DOHH2 (cell line): Measurements from ENCODE around the gene HINFP.

Experiments used
- H3F3A ChIP-seq: fragments of 200-600 bp; sonication (generic), shearing (Covaris generic); 2 replicates; pipeline ENCODE4 v1.6.0; 2016; ENCODE audit warnings: antibody characterized with exemption, mild to moderate bottlenecking; ENCODE audit not compliant: control insufficient read depth, insufficient read depth
- H3K27ac ChIP-seq: fragments of 200-600 bp; sonication (generic); 2 replicates; pipeline ENCODE4 v1.5.1; 2014; ENCODE audit warnings: low read depth, mild to moderate bottlenecking, low read length, moderate library complexity
- H3K27me3 ChIP-seq: fragments of 200-600 bp; sonication (generic); 2 replicates; pipeline ENCODE4 v1.6.1; 2014; ENCODE audit warnings: mild to moderate bottlenecking, low read length, mixed read lengths; ENCODE audit not compliant: control insufficient read depth
- H3K36me3 ChIP-seq: fragments of 200-600 bp; sonication (generic); 2 replicates; pipeline ENCODE4 v1.6.1; 2014; ENCODE audit warnings: mild to moderate bottlenecking, low read length, moderate library complexity, mixed read lengths; ENCODE audit not compliant: control insufficient read depth
- H3K4me1 ChIP-seq: fragments of 200-600 bp; sonication (generic); 2 replicates; pipeline ENCODE4 v1.6.1; 2014; ENCODE audit warnings: mild to moderate bottlenecking, low read length, mixed read lengths; ENCODE audit not compliant: control insufficient read depth
- H3K4me2 ChIP-seq: fragments of 200-600 bp; sonication (generic); 2 replicates; pipeline ENCODE4 v1.6.0; 2014; ENCODE audit warnings: mild to moderate bottlenecking, low read length, moderate library complexity
- H3K4me3 ChIP-seq: fragments of 200-600 bp; sonication (generic); 2 replicates; pipeline ENCODE4 v1.5.1; 2014; ENCODE audit warnings: mild to moderate bottlenecking, low read length, mixed read lengths
- H3K79me2 ChIP-seq: fragments of 200-600 bp; sonication (generic); 2 replicates; pipeline ENCODE4 v1.6.1; 2014; ENCODE audit warnings: mild to moderate bottlenecking, low read length, mixed read lengths; ENCODE audit not compliant: control insufficient read depth
- H3K9me2 ChIP-seq: fragments of 200-600 bp; sonication (generic); replicated peaks from 2 replicates; pipeline ENCODE4 v1.6.1; 2014; ENCODE audit warnings: mild to moderate bottlenecking, low read length, mixed read lengths; ENCODE audit not compliant: control insufficient read depth
- H3K9me3 ChIP-seq: fragments of 200-600 bp; sonication (generic); 2 replicates; pipeline ENCODE4 v1.6.1; 2014; ENCODE audit warnings: antibody characterized with exemption, low read length, mixed read lengths; ENCODE audit not compliant: control insufficient read depth, insufficient read depth
- H4K20me1 ChIP-seq: fragments of 200-600 bp; sonication (generic); 2 replicates; pipeline ENCODE4 v1.6.0; 2014; ENCODE audit warnings: low read depth, mild to moderate bottlenecking, antibody characterized with exemption, low read length, moderate library complexity; ENCODE audit not compliant: control insufficient read depth, insufficient read depth
- EZH2phosphoT487 ChIP-seq: fragments of 200-600 bp; sonication (generic); IDR thresholded peaks from 2 replicates; pipeline ENCODE4 v1.6.1; 2017; ENCODE audit warnings: borderline replicate concordance, mild to moderate bottlenecking, antibody characterized with exemption, low read length, moderate library complexity, mixed read lengths
- TF ChIP-seq, protein P1 (sequence below): fragments of 200-600 bp; sonication (generic); IDR thresholded peaks from one replicate; pipeline ENCODE4 v1.5.1; 2014; ENCODE audit warnings: antibody characterized with exemption, mild to moderate bottlenecking, low read depth, low read length; ENCODE audit not compliant: poor library complexity, severe bottlenecking

The HINFP gene

DNA sequence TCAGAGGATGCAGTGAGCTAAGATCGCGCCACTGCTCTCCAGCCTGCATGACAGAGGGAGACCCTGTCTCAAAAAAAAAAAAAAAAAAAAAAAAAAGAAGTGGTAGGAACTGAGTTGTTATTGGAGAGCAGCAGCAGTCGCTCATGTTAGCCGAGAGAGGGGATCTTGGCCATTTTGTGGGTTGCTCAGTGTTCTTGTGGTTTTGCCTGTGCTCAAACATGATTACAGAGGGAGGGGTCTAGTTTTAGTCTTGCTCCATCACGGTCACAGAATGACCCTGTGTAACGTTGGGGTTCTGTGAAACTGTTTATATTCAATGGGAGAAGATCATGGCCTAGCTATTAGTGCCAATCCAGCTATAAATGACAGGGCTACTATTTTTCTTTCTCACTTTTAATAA lies 21.7 kb upstream of the HINFP start:
- Histone ChIP-seq H3K9me3 (no peaks in the 10 kb centered on the region), H3K4me2 (peak overlapping the region; percentile 94), H3K4me1 (peaks cover 69% of the 10 kb centered on the region), H3K79me2 (peaks cover 68% of the 10 kb centered on the region), H3K36me3 (peaks cover 42% of the 10 kb centered on the region), H3K9me2 (no peaks in the 10 kb centered on the region), H3K27ac (no peak overlapping the region; the same call in 1 of the 2 replicates), H3K4me3 (peak overlapping the region; percentile 83), H3F3A (peaks cover 18% of the 10 kb centered on the region), H4K20me1 (no peaks in the 10 kb centered on the region), H3K27me3 (no peaks in the 10 kb centered on the region)
- TF ChIP-seq, protein P1, sequence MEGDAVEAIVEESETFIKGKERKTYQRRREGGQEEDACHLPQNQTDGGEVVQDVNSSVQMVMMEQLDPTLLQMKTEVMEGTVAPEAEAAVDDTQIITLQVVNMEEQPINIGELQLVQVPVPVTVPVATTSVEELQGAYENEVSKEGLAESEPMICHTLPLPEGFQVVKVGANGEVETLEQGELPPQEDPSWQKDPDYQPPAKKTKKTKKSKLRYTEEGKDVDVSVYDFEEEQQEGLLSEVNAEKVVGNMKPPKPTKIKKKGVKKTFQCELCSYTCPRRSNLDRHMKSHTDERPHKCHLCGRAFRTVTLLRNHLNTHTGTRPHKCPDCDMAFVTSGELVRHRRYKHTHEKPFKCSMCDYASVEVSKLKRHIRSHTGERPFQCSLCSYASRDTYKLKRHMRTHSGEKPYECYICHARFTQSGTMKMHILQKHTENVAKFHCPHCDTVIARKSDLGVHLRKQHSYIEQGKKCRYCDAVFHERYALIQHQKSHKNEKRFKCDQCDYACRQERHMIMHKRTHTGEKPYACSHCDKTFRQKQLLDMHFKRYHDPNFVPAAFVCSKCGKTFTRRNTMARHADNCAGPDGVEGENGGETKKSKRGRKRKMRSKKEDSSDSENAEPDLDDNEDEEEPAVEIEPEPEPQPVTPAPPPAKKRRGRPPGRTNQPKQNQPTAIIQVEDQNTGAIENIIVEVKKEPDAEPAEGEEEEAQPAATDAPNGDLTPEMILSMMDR: no peak
- no peak for TF ChIP-seq EZH2phosphoT487

DNA sequence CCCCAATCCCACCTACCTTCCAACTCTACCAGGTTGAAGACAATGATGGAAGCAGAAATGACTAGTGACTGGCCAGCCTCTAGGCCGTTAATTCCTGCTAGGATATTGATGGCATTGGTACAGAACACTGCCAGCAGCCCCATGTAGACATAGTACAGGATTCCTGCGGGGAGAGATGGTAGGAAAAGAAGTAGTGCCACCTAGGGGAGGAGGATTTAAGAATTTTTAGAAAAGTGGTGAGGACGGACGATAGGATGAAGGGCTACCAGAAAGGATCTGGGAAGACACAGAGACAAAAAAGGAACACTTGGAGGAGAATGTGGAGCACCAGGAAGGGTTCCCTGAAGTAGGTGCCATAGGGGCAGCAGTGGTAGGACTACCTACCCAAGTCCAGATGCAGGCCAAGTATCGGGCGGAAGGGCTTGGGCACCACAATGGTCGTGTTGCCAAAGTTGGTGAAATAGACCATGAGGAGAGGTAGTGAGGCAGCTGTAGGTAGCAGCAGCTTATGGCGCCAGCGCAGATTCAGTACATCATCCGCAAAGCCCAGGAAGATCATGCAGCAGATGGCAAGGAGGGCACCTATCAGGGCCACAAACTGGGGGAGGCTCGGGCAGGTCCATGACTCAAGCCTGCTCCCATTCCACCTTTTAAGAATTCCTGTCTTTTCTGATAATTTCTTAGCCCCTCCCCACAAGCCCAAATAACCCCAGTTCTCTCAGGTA lies 21.0 kb upstream of the HINFP start:
- TF ChIP-seq, protein P1: peak; percentile 71
- TF ChIP-seq EZH2phosphoT487: no peak
- Histone ChIP-seq H3K79me2 (peaks cover 62% of the 10 kb centered on the region), H3K4me2 (peak overlapping the region; percentile 94), H3K27ac (peak overlapping the region; percentile 75), H3K4me3 (peak overlapping the region; percentile 83), H3K36me3 (peaks cover 36% of the 10 kb centered on the region), H3K4me1 (peaks cover 71% of the 10 kb centered on the region), H3F3A (peaks cover 20% of the 10 kb centered on the region), H3K9me2 (no peaks in the 10 kb centered on the region), H3K9me3 (no peaks in the 10 kb centered on the region), H3K27me3 (no peaks in the 10 kb centered on the region), H4K20me1 (no peaks in the 10 kb centered on the region)

DNA sequence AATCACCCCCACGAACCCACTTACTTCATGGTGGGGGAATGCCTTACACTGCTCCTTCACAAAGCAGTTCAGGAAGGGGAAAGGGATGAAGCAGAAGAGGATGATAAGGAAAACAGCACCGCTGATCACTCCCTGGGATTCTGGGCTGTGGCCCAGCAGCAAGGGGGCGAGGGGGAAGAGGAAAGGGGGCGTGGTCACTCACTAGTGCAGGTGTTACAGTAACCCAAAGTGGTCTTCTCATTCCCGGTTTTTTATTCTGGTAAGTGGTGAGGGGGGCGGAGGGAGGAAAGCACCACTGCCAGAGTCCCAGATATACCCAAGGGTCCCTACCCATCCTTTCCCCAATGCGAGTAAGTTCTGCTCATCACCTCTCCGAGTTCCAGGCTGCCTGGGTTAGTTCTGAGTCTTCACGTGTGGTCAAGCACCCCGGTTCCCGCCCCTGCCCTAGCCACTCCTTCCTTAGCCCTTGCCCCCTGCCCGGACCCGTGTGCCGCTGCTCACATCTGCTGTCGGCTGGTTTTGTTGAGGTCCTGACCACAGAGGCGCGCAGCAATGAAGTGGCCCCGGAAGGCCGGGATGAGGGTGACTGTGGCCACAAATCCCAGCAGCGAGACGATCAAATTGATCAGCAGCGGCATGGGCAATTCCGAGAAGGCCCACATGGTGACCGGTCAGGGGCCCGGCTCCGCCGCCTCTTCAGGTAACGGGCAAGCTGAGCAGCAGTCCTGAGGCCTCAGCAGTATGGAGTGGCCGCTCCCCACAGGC lies 20.2 kb upstream of the HINFP start:
- H3K9me3 ChIP-seq: no peaks in the 10 kb centered on the region
- H3K27ac ChIP-seq: peak overlapping the region; percentile 75
- H4K20me1 ChIP-seq: no peaks in the 10 kb centered on the region
- peak overlapping the region; percentile 83 for H3K4me3 ChIP-seq
- peaks cover 20% of the 10 kb centered on the region for H3F3A ChIP-seq
- peaks cover 72% of the 10 kb centered on the region for H3K4me1 ChIP-seq
- TF ChIP-seq EZH2phosphoT487: no peak
- TF ChIP-seq, protein P1: no peak
- H3K79me2 ChIP-seq: peaks cover 57% of the 10 kb centered on the region
- H3K9me2 ChIP-seq: no peaks in the 10 kb centered on the region
- peak overlapping the region; percentile 94 for H3K4me2 ChIP-seq
- peaks cover 32% of the 10 kb centered on the region for H3K36me3 ChIP-seq
- H3K27me3 ChIP-seq: no peaks in the 10 kb centered on the region
